HG02973 (cell line): ENCODE data around the gene POLR3GL.

Experiments used
- ATAC-seq: cut with Tn5 transposase; IDR thresholded peaks from one replicate; pipeline ENCODE4 v1.9.1; 2021; ENCODE audit warnings: moderate library complexity; ENCODE audit not compliant: unreplicated experiment

The POLR3GL gene

DNA sequence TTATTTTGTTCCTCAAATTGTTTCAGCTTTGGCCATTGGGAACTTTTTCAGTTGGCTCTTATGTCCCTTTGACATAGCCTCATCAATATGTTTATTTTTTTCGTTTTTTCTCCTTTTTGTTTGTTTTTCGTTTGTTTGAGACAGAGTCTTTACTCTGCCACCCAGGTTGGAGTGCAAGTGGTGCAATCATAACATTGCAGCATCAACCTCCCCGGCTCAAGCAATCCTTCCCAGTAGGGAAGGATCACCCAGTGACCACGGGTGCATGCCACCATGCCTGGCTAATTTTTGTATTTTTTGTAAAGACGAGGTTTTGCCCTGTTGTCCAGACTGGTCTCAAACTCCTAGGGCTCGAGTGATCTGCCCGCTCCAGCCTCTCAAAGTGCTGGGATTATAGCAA lies 8.1 kb downstream of the POLR3GL start:
- no peak for ATAC-seq

DNA sequence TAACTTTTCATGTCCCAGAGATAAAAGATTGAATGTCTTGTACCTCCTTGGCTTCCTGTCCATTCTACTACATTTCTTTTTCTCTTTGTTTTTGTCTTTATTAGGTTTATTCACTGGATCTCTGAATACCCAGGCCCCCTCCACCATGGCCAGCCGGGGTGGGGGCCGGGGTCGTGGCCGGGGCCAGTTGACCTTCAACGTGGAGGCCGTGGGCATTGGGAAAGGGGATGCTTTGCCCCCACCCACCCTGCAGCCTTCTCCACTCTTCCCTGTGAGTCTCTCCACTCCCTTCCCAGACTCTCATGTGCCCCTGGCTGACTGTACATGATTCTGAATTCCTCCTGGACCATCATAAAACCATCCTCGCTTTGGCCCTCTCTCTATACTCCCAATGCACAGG lies 10.2 kb downstream of the POLR3GL start:
- ATAC-seq = no peak

GRCh38 chr1:145975216-145975615 lies 10.7 kb downstream of the POLR3GL start:
- no peak for ATAC-seq

DNA sequence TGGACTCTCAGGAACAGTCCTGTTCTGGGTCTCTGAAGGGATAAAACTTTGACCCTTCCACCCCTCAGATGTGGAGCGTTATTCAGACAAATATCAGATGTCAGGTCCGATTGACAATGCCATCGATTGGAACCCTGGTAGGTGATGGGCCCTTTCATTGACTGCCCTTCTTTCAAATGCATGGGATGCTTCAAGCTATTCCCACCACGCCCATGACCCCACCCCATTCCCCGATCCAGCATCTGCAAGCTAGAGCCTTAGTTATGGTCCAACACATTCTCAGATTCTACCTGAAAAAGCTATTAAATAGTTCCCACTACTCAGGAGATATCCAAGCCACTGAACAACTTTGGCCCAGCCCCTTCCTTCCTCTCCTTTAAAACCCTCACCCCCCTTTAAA lies 12.5 kb downstream of the POLR3GL start:
- no peak for ATAC-seq

DNA sequence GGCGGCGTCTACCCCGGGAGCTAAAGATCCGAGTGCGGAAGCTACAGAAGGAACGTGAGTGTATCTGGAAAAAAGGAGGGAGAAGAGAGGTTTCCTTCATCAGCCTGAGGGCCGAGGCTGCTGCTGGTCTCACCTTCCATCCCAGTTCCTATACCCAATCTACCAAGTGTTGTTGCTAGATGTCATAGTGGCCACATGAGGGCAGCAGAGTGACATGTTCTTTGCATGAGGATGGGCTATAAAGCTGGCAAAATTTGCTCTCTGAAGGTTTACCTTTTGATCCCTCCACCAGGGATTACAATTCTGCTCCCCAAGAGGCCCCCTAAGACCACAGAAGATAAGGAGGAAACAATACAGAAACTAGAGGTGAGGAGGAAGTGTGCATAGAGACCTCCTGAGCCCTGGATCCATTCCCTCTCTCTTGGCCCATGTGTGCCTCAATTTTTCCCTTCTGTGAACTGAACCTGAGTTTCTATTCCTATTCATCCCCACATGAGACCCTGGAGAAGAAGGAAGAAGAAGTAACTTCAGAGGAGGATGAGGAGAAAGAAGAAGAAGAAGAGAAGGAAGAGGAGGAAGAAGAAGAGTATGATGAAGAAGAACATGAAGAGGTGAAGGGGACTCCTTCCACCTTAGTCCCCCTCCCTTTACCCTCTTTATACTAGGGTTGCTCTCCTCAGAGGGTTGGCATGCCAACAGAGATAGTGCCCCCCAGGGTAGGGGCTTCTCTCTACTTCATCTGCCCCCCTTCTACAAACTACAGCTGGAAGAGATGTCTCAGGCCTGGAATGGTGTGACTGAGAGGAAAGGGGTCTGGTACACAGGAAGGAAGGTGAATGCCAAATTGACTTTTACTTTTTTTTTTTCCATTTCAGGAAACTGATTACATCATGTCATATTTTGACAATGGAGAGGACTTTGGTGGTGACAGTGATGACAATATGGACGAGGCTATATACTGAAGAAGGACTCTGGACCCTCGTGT lies 13.3 kb downstream of the POLR3GL start:
- peak; percentile 26 for ATAC-seq

GRCh38 chr1:145978471-145978853 lies 14.0 kb downstream of the POLR3GL start:
- ATAC-seq = no peak

GRCh38 chr1:145978854-145979745 lies 14.6 kb downstream of the POLR3GL start:
- ATAC-seq = peak; percentile 86

DNA sequence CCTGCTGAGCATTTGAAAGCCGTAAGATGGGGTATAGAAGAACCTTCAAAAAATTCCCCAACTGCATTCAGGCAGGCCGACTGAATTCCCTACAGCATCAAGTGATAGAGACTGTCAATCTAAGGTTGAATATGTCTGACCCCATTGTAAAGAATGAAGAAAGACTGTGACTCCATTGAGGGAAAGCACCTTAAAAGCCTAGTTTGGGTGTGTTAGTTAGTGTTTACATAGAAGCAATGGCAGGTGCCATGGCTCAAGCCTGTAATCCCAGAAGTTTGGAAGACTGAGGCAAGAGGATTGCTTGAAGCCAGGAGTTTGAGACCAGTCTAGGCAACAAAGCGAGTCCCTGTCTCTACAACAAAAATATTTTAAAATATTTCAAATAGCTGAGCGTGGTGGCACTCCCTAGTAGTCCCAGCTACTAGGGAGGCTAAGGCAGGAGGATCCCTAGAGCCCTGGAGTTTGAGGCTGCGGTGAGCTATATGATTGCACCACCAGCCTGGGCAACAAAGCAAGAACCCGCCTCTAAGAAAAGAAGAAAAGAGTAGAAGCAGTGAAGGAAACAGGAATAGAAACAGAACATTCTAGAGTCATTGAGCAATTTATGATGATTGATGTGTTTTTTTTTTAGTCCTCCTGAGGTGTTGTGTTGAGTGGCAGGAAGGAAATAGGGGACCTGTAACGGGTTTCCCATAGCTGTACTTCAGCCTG lies 15.4 kb downstream of the POLR3GL start:
- ATAC-seq = peak; percentile 11

DNA sequence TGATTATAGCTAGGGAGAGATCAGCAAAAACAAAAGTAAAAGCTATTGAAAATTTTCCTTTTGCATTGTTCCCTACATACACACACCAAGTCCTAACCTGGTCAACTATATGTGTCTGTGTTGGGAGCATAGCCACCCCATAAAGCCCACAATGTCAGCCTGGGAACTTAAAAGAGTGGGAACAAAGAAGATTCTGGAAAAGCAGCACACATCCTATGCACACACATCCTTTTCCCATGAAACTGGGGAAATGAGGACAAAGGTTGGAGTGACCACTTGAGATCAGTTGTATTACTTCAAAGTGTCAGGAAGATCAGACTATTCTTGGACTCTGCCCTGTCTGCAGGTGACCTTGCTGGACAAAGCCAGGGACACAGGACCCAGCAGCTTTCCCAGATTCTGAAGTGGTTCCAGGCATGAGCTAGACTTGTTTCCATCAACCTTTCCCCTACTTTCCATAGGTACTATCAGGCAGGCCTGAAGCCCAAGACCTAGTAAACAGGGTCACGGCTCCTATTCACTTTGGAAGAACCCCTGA lies 16.0 kb downstream of the POLR3GL start:
- ATAC-seq = no peak

DNA sequence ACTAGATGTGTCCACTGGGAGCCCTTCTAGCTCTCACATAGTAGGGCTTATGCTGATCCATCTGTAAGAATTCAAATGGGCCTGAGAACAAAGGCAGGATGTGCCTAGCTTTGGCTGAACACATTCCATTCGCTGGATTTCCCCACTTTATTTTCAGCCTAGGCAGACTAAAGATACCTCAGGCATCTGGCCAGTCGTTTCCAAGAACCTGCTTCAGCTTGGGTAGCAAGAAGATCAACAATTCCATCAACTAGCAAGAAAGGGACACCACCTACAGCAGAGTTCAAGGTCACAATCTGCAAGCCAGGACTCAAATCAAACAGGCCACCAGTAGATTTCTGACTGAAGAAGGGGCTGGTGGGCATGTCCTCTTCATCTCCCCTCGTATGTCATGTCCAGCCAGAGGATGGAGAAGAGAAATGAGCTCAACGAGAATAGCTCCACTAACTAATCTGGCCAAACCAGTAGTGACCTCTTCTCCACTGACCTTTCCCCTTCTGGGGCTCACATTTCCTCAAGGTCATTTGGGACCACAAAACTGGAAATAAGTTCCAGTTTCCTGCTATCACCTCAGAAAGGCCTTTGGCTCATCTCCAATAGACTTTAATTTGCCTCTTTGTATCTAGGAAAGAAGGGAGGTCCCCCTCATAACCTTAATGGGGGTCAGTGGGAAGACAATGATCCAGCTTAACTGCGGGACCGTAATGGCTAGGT lies 17.7 kb downstream of the POLR3GL start:
- no peak for ATAC-seq

DNA sequence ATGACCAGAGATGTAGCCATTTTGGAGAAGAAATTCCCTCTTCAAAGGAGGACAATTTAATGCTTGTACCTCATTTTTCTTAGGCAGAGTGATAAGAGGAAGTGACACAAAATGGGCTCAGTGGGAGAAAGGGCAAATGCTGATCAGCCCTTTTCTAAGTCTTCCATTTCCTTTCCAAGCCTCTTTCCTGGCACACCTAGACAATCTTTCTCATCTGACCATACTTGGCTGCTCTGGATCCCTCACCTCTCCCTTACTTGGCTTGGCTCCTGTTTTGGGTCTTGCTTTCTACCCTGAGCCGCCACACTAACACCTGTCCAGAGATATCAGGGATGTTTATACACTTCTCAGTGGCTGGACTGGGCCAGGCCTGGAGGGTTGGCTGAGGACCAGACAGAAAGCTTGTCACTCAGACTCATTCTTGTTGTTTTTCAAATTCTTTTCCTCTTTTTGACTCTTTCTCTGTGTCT lies 18.8 kb downstream of the POLR3GL start:
- no peak for ATAC-seq

- no peak for ATAC-seq
Measured at GRCh38 chr1:145983960-145984830, 19.7 kb downstream of the POLR3GL start.

DNA sequence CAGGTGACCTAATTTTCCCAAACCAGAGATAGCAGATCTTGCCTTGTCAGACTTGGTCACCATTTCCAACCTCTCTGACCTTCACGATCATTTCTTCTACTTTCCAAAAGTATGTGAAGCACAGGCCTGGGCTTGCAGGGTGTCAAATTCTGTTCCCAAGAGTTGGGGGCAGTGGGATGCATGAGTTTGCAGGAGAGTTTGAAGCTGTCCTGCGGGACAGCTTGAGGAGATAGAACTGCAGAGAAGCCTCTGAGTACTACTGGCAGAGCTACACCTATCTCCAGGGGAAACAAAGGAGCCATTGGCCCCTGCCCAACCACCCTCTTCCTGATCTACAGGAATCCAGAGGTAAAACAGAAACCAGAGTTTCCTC lies 20.6 kb downstream of the POLR3GL start:
- ATAC-seq = no peak

DNA sequence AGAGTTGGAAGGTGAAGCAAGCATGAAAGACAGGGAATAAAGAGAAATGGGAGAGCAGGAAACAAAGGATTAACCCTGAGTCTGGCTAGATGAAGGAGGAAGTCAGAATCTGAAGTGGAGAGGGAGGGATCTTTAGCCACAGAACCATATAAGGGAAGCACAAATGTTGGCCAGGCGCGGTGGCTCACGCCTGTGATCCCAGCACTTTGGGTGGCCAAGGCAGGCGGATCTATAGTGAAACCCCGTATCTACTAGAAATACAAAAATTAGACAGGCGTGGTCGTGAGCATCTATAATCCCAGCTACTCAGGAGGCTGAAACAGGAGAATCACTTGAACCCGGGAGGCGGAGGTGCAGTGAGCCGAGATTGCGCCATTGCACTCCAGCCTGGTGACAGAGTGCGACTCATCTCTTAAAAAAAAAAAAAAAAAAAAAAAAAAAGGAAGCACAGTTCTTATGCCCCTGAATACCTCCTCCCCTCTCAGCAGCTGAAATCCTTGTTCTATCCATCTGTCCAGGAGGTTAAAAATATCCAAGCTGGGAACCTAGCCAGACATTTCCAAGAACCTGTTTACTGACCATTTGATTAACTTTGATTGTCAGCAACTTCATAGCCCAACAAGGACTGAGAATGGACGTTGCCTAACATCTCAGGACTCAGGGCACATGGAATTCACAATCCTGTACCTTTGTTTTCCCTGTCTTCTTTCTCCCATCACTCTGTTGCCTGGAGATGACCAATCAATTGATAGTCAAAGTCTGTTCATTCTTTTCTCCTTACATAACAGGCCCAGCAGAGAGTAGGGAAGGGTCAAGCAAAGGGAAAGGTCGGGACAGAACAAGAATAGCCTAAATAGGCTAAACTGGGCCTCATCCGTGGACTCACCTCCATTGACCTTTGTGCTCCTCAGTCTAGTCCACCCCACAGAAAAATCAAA lies 21.3 kb downstream of the POLR3GL start:
- ATAC-seq = no peak

GRCh38 chr1:145986551-145986950 lies 22.1 kb downstream of the POLR3GL start:
- no peak for ATAC-seq

DNA sequence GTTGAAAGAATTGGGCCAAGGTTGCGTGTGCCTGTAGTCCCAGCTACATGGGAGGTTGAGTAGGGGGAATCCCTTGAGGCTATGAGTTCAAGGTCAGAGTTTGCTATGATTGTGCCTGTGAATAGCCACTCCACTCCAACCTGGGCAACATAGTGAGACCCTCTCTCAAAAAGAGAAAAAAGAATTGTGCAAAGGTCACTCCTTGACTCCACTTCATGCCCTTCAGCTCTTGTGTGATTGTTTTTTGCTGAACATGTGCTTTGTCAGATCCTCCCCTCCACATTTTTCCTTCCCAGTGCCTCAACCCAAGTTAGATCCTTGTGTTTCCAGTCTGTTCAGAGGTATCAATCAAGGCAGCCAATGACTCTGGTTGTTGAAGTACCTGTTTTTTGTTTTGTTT lies 23.4 kb downstream of the POLR3GL start:
- no peak for ATAC-seq

DNA sequence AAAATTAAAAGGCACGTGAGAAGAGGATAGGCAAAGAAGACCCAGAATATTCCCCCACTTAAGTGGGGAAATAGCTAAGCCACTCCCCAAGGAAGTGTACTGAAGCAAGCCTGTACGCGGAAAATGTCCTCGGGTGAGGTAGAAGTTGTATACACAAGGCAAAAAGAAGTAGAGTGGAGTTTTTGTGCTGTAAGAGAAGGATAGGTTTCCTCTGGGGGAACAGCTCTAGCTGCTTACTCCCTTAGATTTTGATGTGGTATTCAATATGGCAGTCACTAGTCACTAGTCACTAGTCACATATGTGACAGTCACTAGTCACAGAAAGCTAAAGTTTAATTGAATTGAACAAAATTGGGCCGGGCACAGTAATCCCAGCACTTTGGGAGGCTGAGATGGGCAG lies 24.3 kb downstream of the POLR3GL start:
- no peak for ATAC-seq

- no peak for ATAC-seq
Measured at GRCh38 chr1:145990249-145990855, 25.9 kb downstream of the POLR3GL start.
